ENCODE results near the gene TELO2.
"Not testable (repeated sequence)": the region's sequence is repeated elsewhere in the genome, so short reads cannot be mapped to it uniquely, and the experiment has no call there.

The TELO2 gene

GRCh38 chr16:1475552-1476114 lies 17.5 kb upstream of the TELO2 start:
- peak overlapping the region; percentile 43 for H3K4me3 ChIP-seq (ENCODE audit: low read length)
- no peak for DNase-seq (ENCODE audit: low read depth)
- TF ChIP-seq CTCF (conservative IDR thresholded peaks at IDR 0.05; ENCODE audit: low read depth, low read length): no peak

GRCh38 chr16:1477033-1477432 lies 16.1 kb upstream of the TELO2 start:
- TF ChIP-seq CTCF (conservative IDR thresholded peaks at IDR 0.05; ENCODE audit: low read depth, low read length): no peak
- DNase-seq (ENCODE audit: low read depth): no peak
- no peak overlapping the region for H3K4me3 ChIP-seq (ENCODE audit: low read length)

GRCh38 chr16:1478937-1479336 lies 14.2 kb upstream of the TELO2 start:
- H3K4me3 ChIP-seq (ENCODE audit: low read length); DNase-seq (ENCODE audit: low read depth): not testable (repeated sequence)

- H3K4me3 ChIP-seq (ENCODE audit: low read length): no peak overlapping the region
- no peak for TF ChIP-seq CTCF (conservative IDR thresholded peaks at IDR 0.05; ENCODE audit: low read depth, low read length)
- no peak for DNase-seq (ENCODE audit: low read depth)
These were observed 11.0 kb upstream of the TELO2 start for GRCh38 chr16:1481906-1482835.

GRCh38 chr16:1485847-1486496 lies 7.2 kb upstream of the TELO2 start:
- no peak overlapping the region for H3K4me3 ChIP-seq (ENCODE audit: low read length)
- no peak for DNase-seq (ENCODE audit: low read depth)
- TF ChIP-seq CTCF (conservative IDR thresholded peaks at IDR 0.05; ENCODE audit: low read depth, low read length): no peak

- DNase-seq (ENCODE audit: low read depth): no peak
- TF ChIP-seq CTCF (conservative IDR thresholded peaks at IDR 0.05; ENCODE audit: low read depth, low read length): no peak
- no peak overlapping the region for H3K4me3 ChIP-seq (ENCODE audit: low read length)
These were observed 6.4 kb upstream of the TELO2 start for GRCh38 chr16:1486551-1487390.
